NCI-H345 treated with DMSO at 0.1 percent for 48 hours (cell line): ENCODE results near the gene FGF8.
A peak's percentile ranks its signal among the peaks of the same experiment; 100 is the strongest.

ENCODE experiments used
- DNase-seq: peaks from one replicate; lab custom pipeline; 2025; ENCODE audit not compliant: unreplicated experiment; lab: John Stamatoyannopoulos, UW

Gene FGF8

DNA sequence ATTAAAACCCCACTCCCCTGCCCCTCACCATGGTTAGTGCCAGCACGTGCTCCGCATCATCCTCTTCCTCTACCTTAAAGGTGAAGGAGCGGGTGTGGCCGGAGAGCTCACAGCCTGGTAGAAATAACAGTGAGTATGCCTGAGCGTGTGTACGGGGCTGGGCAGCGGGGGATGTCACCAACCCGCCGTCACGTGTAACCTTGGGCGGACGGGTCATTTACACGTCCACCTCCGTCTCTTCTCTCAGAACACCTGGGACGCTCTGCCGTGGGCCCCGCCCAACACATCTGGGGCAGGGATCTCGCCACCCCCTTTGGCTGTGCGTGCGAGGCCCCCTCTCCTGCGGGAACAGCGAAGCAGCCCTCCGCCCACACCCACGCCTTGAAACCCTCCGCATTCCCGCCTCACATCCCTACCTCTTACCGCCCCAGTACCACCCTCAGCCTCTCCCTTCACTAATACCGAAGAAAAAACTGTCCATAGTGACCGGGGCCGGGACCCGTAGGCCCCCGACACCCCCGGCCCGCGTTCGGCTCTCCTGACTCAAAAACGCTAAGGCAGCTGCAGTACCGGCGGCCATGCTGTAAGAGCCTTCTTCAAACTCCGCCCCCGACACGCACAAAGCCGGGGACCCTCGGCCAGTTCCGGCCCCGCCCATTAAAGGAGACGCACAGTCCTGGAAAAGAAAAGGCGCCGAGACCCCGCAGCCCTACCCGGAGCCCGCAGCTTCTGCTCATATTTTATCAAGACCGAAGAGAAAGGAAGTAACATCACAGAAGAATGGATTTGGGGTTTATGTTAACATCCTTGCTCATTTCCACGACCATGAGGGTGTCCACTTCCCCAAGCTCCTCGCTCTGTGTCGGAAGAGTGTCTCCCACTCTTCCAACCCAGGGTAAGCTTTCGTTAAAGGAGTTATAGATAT lies 7.2 kb upstream of the FGF8 start, which contains the start of gene NPM3:
TSS of gene NPM3 (minus strand) at position 636 of the 925 bp plus-strand sequence. CDS start at position 580, 56 bp downstream.
- DNase-seq = peak; percentile 40

DNA sequence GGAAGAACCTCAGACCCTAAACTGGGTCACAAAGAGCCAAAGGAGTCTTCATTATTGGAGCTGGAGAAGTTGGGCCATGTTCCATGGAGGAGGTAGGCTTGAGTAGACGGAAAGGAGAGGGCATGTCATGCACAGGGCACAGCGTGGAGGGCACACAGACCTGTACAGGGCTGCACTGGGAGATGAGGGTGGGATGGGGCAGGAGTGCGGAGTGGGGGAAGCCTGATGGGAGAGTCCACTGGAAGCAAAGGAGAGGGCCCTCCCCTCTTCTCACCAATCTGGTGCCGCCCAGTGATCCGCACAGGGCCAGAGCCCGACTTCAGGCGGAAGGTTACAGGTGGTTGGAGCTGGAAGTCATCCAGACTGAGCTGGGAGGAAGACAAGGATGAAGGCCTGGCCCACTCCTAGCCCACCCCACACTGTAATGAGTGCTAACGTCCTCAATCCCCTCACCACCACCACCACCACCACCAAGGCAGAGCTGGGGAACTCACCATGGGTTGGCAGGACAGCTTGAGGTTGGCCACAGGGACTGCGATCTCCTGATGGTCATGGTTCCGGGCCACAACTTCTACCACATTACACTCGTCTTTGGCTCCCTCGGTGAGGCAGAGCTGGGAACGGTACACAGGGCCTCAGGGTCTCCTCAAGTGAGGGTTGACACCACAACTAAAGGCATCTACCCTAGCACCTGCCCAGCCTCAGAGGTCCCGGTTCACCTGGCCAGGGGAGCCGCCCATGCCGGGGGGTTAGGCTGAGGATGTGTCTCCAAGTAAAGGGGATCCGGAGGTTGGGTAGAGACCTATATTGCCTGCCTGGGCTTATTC lies 6.3 kb upstream of the FGF8 start:
- no peak for DNase-seq

DNA sequence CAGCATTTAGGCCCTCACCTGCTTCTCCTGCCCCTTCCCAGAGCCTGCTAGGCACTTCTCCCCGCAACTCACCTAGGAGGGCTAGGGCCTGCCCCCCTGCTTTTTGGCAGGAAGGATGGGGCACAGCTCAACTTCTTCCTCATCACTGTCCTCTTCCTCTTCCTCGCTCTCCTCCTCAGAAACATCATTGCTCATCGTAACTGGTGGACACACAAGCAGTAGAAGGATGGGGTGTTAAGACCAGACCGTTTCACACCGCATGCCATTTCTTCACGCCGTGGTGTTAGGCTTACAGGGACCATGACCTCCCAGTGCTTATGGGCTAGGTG lies 5.7 kb upstream of the FGF8 start:
- no peak for DNase-seq

DNA sequence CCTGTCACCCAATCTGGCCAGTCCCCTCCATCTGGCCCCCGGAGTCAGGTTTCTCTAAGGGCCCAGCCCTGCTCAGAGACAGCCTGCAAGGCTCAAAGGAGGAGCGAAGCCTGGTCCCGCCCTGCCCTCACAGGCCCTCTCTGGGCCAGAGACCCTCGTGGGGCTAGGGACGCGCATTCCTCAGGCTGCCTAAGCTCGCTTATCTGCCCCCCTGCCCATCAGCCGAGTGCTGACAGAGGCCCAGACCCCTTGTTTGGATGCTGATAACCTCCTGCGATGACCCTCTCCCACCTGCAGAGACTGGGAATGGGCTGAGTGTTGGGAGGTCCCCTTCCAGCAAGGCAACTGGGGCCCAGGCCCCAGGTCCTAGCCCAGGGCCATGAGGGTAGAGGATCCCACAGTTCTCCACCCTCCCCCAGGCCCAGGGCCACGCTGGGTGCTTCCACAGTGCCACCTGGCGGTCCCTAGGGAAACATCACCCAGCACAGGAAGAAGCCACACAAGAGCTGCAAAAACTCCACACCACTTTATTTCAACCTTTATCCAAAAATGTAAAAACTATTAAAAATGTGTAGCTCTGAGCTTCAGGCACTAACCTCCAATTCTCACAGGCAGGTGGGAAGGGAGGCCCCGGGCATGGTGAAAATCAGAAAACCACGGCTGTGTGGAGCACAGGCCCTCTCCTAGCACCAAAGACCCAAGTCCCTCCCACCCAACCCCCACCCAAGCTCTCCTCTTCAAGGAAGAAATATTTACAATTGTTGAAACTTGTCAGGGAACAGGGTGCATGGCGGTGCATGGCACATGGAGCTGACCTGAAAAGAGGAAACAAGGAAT lies 5.1 kb upstream of the FGF8 start:
- DNase-seq = peak; percentile 32

DNA sequence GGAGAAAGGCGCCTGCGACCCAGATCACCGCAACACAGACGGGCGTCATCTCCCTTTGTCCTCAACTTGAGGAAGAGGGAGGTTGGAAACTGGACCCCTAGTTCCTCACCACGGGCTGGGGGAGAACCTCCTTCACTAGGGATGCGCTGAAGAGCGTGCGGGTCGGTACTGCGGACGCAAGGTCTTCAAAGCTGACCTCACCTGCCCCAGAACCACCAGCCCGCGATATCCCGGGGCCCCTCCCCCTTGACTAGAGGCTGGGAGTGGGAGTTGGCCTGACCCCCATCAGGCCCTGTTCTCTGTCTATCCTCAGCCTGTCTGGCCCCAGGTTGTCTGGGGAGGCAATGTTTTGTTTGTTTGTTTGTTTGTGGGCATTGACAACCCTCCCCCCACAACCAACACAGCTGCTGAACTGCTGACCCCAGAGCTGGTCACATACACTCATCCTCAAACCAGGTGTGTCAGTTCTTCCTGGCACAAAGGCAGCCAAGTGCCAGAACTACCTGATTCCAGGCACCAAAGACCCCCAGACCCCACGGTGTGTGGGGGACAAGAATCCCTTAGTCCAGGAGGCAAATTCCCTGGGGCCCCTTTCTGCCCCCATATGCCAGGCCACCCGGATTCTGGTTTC lies 4.4 kb upstream of the FGF8 start:
- DNase-seq = no peak

DNA sequence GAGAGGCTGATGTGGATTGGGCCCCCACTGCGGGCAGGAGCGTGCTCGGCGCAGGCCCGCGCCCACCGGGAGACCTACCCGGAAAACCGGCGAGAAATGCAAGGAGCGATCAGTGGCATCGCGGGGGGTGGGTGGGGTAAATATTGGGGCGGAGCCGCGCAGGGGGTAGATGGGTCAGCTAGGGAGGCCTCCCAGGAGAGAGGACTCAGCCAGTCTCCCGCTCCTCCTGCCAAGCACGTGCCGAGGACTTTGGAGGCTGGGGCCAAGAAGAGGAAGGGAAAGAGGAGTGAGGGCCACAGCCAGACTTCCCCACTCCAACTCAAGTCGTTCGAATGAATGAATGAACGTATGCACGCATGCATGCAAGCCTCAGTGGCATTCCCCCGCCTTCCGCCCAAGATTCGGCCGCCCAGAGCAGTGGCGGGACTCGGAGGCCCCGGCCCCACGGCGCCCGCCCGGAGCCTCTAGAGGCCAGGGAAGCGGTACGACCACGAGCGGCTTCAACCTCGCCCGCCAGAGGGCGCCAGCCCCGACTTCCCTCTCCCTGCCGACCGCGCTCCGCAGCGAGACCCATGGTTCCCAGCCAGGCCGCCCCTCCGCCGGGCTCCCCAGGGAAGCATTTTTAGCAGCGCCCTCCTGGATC lies 3.8 kb upstream of the FGF8 start:
- DNase-seq = no peak

DNA sequence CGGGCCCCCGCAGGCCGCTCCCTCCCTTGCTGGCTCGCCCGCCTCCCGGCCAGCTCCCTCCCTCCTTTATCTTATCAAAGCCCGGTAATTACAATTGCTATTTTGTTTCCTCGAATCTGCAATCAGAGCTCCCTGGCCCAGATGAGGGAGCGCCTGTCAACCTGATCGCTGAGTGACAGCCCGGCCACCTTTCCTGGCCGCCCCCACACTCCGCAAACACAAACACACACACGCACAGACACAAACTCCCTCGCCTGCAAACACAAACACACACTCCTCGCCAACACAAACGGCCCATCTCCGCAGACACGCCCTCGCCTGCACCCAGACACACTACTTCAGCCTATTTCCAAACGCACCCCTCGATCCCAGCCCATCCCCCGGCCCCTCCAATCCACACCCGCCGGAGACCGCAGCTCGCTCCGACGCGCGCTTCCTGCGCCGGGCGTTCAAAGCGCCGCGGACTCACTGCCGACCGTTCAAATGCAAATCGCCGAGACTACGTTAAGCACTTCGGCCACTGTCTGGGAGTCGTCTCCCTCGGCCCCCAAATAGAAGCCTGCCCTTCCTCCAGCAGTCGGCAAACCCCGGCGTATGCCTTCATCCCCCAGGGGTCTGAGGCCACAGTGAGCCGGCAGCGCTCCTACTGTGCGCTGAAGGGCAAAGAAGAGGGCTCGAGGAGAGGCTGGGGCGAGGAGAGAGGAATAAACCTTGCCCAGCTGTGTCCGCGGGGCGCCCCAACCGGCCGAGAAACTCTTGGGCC lies 3.0 kb upstream of the FGF8 start:
- DNase-seq = no peak

DNA sequence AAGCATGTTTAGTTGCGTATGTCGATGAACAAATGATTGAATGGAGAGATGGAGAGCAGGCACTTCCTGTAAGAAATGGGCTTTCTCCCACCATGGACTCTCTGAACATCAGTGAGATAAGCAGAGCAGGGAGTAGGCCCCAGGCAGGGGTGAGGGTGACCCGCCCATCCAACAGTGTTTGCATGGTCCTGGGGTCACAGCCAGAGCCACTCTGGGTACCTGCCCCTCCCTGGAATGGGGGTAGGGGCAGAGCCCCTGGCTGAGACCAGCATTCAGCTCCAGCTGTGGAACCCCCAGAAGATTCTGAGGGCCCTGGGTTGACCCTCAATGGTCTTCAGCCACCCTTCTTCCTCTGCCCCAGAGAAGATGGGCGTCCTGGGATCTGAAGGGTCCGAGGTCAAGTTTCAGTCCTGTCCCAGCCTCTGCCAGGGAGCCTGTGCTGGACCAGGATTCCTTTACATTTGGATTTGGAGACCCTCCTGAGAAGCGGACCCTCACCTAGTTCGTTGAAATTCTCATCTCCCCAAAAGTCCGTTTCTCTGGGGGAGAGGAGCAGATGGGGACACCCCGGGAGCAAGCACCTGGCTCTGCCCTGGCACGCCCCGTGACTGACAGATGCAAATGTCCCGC lies 2.4 kb upstream of the FGF8 start:
- no peak for DNase-seq

DNA sequence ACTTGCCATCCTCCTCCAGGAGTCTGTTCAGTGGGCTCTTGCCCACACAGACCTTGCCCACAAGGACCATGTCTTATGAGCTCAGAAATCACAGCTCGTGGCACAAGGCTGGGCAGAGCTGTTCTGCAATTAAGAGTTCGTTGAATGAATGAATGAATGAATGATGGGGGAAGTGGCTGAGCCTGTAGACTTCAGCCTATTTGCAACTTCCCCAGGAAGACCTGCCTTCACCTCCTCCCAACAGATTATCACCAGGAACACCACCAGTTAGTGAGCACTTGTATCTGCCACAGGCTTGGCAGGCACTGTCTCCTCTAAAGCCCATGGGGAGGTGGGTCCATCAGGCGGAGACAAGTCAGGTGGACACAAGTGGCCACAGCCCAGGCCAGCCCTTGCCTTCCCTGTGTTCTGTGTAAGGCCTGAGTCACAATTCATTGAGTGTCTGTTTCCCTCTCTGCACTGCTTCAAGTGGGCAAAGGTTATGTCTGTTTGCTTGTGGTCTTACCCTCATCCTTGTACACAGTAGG lies 1.8 kb upstream of the FGF8 start:
- DNase-seq = no peak

DNA sequence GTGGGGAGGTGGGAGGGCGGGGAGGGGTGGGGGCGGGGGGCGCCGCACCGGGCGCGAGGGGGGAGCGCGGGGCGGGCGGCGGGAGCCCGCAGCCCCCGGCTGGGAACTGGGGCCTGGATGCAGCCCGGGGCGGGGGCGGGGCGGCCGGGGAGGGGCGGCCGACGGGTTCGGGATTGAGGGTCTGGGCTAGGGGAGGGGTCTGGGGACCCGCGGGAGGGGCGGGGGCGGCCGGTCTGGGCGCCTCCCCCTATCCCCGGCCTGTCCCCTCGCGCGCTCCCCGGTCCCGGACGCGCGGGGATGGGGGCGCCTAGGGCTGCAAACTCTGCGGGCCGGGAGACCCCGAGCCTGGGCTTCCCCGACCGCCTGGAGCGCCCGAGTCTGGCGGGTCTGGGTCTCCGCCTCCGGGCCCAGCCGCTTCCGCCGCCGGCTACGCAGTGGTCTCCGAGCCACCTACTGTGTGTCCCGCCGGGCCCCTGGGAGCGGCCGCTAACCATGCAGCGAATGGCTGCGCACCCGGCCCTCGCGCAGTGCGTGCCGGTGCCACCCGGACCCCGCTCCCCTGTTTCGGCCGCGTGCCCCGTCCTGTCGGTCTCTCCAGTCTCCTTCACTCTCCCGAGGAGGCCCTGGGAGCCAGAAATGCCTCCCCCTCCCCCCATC lies 375 bp upstream of the FGF8 start:
- no peak for DNase-seq

DNA sequence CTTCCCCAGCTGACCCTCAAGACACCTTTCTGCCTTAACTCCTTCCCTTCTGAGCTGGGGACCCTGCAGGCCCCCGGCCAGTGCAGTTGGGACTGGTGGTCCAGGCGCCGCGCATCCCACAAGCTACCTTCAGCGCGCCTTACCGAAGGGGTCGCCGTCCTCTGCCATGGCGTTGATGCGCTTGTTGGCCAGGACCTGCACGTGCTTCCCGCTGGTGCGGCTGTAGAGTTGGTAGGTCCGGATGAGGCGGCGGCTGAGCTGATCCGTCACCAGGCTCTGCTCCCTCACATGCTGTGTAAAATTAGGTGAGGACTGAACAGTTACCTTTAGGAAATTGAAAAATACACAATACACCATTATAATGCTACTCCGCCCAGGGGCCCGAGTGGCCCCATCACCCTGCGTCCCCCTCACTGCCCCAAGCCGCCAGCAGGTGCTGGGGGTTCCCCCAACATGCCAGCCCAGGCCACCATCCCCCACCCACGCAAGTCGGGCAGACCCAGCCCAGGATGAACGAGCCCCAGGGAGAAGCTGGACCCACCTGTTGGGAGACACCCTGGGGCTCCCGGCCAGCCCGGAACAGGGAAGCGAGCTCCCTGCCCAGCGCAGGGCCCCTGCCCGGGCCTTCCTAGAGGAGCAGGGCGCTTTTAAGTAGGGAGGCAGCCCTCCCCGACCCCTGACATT lies 1.2 kb downstream of the FGF8 start:
- no peak for DNase-seq

DNA sequence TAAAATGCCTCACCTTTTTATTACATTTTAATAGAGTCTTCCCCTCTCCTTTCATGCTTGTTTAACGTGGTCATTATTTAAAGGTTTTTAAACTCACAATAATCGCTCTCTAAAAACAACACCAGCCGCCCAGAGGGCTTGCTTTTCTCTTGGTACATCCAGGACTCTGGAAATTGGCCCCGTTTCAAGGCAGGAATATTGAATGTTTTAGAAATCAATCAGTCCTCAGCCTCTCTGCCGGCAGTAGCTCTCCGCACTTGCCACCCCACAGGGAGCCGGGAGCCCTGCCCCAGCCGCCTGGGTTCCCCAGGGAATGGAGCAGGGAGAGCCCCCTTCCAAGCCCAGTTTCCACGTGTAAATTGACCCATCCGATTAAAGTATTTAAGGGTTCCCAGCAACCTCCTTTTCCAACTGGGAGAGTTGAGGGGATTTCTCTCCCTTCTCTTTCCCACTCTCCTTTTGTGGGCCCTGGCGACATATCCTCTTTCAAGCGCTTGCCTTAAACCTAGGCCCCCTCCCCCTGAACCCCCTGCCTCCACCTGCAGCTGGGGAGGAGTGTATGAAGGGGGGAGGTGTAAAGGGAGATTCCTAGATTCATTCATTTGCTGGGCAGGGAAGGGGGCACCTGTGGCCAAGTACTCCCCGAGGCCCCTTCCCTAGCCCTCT lies 1.9 kb downstream of the FGF8 start:
- DNase-seq = no peak

DNA sequence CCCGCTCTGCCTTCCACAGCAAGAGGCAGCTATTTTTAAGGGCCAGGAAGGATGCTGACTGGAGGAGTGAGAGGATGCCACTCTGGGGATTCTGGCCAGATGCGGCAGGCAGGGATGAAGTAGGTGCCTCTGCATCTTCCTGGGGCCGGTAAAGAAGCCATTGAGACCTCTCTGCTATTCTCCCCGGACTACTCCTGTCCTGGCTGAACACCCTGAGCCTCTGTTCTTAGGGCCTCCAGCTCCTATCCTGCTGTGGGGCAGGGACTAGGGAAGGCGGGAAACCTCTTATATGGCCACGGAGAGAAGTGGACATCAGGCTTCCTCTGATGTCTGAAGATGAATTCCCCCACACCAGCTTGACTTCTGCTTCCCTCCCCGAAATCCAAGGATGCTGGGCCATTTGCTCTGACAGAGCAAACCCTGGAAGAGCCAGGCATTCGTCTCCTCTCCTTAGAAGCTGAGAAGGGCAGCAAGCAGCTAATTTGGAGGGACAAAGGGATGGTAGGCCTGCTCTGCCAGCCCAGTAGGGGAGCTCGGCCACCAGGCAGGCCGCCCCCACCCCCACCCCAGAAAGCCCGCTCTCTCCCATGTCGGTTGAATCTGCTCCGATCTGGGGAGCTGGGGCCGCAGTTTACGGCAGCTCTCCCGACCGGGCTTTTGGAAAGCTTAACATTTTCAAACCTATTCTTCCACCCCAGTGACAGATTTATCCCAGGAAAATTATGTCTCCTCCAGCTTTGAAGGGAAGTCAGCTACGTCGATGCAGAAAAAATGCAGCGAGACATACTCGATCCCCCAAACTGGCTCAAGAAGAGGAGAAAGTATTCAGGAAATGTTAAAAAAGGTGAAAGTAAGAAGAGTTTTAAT lies 2.8 kb downstream of the FGF8 start:
- no peak for DNase-seq

DNA sequence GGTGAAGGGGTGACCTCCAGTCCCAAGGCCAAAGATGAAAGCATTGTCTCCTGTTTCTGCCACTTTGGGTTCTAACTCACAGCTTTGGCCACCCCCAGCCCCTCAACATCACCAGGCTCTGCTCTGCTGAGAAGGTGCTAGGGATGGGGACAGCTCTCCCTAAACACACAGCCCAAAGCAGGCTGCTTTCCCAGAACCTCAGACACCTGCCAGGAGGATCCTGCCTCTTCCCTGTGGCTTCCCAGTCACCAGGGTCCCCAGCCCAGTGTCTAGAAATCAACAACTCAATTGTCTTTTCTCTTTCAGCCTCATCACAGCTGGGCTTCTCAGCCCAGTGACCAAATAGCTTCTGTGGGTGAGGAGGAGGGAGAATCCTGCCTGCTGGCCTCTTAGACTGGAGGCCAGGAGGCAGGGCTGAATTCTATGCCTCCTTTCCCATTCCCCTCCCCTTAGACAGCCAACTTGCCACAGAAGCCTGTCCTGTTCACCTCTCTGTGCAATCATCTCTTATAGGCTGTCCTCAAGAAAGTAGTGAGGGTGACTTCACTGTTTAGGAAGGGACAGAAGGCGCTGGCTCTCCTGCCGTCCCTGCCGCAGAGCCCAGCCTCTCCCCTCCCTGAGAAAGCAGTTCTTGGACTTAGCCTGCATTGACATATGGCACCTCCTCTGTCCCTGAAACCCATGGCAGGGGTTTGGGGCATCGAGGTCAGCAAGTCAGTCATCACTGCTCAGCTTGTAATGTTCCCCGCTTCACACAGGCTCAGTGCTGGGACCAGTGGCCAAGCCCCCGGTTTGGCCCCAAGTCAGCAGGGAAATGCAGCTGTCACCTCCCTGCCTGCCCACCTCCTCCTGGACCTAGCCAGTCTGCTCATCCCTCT lies 3.7 kb downstream of the FGF8 start:
- DNase-seq = no peak

DNA sequence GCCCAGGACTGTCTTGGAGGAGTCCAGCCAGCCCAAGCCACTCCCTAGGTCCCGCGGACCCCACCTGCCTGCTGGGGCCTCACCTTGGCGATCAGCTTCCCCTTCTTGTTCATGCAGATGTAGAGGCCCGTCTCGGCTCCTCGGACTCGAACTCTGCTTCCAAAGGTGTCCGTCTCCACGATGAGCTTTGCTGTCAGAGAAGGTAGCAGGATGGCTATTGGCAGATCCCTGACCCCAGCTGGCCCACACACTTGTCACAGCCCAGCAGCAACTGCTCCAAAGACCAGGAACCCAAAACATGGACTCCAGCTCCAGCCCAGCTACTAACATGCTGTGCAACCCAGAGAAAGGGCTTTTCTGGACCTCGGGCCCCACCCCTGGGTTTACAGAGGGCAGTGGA lies 4.5 kb downstream of the FGF8 start:
- DNase-seq = no peak
